CD4-positive, alpha-beta T cell treated with Interleukin-15 for 1 hour (primary cell): ENCODE data around the gene RASL10B.
"Not testable (repeated sequence)": the region's sequence is repeated elsewhere in the genome, so short reads cannot be mapped to it uniquely, and the experiment has no call there.

Experiments
- DNase-seq: peaks from one replicate; pipeline ENCODE4 v3.0.0-alpha.2; 2020

RASL10B gene, protein sequence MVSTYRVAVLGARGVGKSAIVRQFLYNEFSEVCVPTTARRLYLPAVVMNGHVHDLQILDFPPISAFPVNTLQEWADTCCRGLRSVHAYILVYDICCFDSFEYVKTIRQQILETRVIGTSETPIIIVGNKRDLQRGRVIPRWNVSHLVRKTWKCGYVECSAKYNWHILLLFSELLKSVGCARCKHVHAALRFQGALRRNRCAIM

DNA sequence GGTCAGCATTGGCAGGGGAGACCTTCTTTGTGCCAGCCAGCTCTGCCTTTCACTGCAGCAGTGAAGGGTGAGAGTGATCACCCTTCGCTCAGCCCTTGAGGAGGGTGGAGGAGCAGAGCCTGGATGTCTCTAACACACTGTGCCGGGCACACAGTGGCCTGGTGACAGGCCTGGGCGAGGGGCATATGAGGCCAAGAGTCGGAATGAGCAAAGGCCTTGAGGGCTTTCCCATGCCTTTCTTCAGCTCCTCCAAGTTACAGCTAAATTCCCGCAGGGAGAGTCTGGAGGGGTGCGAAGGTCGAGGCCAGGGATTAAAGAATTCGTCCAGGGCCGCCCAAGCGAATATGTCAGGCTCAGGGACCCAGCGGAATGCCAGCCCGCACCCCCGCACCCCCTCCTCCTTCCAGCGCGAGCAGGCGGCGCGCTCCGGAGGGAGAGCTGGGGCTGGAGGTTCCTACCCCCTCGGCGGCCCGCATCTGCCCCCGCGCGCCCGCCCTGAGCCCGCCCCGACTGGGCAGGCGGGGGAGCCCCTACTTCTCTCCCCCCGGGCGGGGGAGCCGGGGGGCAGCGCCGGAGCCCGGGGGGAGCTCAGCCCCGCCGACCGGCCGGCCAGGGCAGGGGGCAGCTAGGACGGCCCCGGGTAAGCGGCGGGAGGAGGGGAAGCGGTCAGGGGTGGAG is at the start of gene RASL10B:
Gene RASL10B (plus strand): TSS at position 401 of the 678 bp plus-strand sequence. CDS start 3,546 bp downstream, outside the sequence.
- DNase-seq, result no peak

DNA sequence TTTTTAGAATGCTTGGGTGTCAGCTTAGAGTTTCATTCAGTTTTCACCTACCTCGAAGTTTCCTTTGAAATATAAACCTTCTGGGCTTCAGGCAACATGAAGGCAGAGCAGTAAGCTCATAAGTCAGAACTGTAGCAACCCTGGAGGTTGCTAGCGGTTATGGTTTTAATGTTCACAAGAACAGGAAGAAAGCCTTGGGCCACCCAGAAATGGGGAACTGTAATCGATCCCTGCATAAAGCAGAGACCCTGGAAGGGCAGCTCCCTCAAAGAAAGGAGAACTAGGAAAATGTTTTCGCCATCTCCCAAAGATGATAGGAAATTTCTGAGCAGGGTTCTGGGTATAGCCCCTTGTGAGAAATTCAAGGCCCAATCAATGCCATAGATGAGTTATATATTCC is 47.8 kb upstream of the RASL10B start:
- no peak for DNase-seq

DNA sequence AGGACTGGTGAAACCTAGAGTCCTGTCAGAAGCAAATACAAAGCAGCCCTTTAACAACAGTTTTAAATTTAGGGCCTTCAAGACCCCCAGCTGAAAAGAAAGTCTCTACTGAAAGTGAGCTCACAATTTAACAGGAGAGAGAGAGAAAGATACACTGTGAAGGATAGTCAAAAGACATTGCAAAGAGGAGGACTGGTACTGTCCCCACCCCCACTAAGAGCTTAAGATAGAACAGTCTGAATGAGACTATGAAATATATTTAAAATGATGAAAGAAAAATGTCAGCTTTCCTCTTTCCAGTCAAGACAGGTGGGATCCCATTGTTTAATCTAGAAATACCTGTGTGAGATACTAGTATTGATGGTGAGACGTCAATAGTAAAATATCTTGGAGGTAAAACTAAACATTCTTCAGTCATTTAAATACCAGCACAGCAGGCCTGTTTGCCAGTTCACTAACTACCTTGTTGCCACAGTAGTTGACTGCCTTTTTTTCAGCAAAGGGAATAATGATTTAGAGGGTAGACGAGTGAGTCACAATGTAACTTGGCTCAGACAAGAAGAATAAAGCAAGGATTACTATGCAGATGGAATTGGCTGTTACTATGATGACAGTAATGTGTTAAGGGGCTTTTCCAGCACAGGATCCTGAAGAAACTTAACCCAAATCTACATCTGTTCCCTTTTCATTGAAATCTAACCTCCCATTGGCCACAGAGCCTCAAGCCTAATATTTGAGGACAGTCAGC is 47.2 kb upstream of the RASL10B start:
- DNase-seq, result no peak

DNA sequence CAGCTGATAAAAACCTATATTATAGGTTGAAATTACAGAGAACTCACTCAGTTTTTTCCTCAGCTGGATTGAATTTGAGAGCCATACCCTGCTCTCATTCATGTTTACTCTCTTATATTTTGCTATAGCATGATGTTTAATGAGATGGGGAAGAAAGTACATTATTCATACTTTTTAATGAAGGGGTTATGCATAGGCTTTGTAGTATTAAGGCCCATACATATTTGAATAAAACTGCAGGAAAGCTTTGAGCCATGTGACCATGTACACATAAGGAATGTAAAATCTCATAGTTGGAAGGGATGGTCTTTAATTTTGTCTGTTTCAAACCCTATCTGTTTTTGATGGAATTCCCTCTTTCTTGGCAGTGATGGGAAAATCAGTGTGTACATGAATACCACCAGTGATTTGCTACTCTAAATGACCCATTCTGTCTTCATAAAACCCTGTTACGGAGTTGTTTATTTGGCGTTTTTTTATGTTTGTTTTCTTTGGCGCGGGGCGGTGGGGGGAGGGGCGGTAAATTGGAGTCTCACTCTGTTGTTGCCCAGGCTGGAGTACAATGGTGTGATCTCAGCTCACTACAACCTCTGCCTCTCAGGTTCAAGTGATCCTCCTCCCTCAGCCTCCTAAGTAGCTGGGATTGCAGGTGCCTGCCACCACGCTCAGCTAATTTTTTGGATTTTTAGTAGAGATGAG is 38.8 kb upstream of the RASL10B start:
- no peak for DNase-seq

DNA sequence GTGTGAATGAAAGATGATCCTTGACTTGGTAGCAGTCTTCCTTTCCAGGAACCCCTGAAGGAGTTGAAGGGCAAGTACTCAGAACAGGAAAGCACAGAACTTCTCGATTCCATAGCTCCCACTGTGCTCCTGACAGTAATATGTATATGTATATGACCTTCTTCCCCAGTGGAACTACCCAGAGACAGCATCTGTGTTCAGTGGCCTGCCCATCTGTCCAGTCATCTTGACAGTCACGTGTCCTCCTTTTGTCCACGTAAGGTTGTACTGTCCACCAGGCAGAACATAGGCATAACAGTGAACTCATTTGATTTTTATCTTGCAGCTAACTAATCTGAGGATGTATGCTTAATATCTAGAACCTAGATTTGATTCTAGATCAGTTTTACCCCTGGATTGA is 37.8 kb upstream of the RASL10B start:
- DNase-seq, result no peak

DNA sequence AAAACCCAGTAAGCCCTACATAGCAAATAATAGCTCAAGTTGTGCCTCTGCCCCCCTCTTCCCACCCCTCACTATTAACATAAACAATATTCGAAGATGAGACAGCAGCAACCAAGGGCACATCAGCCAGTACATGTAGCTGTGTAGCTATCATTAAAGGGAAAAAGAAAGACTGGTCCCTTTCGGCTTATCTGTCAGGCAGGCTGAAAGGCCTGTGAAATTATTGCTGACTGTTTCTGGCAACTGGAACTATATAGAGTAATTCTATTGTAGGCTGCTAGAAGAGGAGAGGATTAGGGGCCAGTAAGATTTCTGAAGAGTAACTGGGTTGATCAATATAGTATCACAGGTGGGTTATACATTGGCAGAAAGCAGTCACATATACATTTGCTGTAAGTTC is 36.5 kb upstream of the RASL10B start:
- DNase-seq, result no peak

DNA sequence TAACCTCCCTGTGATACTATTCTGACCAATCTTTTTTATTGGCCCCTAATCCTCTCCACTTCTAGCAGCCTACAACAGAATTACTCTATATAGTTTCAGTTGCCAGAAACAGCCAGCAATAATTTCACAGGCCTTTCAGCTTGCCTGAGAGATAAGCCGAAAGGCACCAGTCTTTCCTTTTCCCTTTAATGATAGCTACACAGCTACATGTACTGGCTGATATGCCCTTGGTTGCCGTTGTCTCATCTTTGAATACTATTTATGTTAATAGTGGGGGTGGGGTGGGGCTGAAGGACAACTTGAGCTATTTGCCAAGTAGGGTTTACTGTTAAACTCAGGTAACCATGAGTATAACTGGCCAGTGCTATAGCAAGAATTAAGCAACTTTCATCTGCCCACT is 35.8 kb upstream of the RASL10B start:
- no peak for DNase-seq

DNA sequence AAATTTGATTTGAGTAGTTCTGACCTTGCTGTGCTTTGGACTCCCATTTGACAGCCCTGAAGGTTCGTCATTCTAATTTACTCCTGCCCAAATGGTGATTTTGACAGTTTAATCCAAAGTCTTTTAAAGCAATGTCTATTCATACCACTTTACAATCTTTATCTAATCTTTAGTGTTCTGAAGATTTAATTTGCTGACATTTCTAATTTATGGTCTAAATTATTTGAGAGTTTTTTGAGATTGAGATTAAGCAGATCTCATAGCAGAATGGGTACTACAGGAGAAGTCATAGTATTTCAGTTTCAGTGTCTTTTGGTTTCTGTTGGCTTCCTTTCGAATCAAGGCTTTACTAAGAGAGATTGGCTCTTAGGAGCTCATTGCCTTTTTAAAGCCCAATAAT is 32.6 kb upstream of the RASL10B start:
- no peak for DNase-seq

DNA sequence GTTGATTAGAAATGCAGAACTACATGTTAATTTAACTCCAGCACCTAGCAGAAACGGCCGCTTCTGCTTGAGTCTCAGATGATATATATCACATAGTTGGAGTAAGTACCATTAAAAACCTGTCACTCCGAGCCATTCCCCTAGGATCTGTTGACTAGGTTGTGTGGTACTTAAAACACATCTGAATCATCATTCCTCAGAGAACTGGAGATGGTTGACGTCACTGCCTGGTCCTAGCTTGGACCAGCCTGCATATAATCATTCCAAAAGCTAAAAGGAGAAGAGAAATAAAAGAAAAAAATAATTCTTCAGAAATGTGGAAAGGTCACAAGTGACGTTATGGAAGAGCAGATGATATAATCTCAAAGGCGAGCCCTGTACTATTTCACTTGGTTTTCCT is 31.3 kb upstream of the RASL10B start:
- no peak for DNase-seq

DNA sequence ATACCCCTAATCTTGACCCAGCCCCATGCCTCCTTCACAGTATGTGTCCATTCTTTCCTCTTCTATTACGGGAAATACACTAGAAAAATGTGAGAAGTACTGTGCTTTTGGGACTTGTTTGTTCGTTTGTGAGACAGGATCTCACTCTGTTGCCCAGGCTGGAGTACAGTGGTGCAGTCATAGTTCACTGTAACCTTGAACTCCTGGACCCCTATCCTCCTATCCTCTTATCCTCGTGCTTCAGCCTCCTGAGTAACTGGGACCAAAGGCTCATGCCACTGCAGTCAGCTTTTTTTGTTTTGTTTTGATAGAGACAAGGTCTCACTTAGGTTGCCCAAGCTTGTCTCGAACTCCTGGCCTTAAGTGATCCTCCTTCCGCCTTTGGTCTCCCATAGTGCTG is 29.9 kb upstream of the RASL10B start:
- no peak for DNase-seq

DNA sequence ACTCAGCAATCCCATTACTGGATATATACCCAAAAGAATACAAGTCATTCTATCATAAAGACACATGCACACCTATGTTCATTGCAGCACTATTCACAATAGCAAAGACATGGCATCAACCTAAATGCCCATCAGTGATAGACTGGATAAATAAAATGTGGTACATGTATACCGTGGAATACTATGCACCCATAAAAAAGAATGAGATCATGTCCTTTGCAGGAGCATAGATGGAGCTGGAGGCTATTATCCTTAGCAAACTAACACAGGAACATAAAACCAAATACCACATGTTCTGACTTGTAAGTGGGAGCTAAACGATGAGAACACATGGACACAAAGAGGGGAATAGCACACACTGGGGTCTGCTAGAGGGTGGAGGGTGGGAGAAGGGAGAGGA is 28.1 kb upstream of the RASL10B start:
- DNase-seq, result not testable (repeated sequence)

DNA sequence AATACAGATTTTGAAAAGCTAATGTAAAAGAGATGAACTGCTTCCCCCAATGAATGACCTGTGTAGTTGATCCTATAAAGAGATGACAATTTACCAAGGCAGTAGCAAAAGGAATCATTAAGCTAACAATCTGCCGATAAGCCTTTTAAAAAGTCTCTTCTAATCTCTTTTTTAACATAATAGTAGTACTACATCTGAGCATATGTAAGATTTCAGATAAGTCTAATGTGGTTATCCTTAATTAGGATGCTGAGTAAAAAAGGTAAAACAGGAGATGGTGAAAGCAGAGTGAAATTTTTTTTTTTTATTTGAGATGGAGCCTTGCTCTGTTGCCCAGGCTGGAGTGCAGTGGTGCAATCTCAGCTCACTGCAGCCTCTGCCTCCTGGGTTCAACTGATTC is 26.2 kb upstream of the RASL10B start:
- no peak for DNase-seq

DNA sequence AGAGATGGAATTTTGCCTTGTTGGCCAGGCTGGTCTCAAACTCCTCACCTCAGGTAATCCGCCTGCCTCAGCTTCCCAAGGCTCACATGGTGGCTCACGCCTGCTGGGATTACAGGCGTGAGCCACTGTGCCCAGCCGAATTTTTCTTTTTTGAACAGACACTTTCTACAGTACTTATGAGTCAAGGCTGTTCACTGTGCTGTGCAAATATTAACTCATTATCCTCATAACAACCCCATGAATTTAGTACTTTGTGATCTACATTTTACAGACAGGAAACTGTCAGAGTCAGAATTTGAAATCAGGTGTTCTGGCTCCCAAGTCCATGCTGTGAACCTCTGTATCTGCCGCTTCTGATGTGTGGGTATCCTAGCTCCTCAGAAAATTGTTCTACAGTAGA is 25.7 kb upstream of the RASL10B start:
- no peak for DNase-seq

DNA sequence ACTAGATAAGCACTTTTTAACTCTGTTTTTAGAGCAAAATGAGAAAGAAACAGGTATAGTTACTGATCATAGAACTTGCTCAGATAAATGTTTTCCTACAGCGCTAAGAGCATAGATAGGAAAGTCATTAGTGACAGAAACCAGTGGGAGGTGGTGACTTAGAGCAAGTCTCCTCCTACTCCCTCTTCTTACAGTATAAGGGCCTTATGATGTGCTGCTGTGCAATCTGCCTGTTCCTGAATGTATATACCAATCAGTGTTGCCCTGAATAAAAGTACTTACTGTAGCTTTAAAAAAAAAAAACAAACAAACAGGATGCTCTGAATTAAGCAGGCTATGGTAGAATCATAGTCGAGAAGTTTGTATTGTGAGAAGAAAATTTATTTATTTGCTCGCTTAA is 23.3 kb upstream of the RASL10B start:
- DNase-seq, result no peak

DNA sequence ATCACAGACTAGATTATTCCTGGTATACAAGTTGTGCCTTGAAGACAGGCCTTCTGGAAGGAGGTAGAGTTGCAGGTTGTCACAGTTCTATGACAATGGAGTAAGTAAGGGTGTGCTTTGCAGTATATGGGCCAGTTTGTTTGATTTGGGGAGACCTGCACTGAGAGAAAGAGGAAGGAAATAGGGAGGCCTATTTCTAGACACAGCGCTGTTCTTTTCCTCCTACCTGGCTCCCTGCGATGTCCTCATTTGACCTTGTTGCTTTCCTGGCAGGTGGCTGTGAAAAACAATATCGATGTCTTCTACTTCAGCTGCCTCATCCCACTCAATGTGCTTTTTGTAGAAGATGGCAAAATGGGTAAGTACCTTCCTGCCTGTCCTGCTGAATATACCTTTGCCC is 22.5 kb upstream of the RASL10B start:
- DNase-seq, result no peak

DNA sequence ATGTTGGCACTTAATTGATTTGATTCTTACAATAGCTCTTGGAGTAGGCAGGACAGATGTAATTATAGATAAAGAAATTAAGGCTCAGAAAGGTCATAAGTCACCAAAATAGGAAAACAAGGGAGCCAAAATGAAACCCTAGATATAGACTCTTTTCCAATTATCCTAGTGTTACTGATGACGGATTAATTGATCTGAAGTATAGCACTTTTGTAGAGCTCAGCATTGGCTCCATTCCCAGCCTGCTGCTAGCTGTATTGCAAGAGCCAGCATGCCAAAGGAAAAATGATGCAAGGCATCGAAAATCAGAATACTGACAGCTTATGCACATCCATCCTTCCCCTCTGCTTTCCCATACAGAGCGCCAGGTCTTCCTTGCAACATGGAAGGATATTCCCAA is 21.6 kb upstream of the RASL10B start:
- DNase-seq, result no peak

DNA sequence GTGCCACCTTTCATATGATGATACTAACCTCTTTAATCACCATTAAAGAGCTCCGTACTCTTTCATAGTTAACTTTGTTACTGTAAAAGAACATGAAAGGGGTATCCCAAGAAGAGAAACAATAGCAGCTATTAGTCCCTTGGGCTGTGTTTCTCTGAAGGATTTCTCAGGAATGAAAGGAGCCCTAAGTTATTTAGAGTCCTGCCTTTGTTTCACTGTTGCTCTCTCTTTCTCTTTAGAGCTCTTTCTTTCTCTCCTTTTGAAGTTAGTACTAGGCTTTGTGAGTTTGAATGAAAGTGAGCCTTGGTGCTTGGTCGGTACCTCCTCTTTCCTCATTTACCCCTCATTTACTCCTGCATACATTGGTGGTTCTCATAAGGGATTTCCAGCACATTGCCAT is 20.5 kb upstream of the RASL10B start:
- DNase-seq, result no peak

DNA sequence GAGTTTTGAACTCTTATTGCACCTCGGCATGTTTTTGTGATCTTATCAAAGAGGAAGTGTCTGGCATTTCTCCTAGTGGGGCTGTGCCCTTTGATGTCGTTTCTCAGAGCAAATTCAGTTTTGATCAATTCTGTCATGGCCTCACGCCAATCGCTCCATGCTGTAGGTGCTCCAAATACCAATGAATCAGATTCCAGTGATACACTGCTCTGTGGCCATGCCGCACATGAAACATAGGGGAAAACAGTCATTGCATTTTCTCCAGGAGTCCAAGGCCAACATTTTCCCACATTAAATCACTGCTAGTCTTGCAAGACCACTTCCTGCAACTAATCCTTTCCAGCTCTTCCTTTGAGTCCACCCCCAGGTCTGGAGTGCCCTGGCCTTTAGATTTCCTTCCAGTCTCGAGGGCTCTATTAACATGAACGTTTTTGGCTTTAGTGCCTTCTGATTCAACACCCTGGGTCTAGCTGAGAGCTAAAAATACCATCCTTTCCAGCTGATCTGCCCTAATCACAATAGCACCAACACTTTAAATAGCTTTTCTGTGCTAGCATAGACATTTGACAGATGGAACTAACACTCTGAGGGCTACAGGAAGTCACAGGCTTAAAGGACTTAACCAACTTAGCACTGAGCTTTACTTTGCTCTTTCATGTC is 18.2 kb upstream of the RASL10B start:
- no peak for DNase-seq

DNA sequence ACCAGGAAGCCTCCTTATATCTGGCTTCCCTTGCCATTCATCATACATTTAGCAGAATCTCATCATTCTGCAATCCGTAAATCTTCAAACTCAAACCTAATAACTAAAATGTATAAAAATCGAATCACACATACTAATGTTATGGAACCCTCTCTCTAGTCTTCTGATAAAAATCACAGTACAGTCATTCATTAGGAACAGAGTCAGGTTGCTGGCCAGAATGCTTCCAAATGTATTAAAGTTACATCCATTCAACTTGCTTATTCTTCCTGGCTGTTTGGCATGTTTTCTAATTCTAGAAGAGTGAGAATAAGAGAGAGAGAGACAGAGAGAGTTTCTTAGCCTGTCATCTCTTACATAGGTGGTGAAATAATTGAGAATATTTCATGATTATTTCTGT is 16.5 kb upstream of the RASL10B start:
- no peak for DNase-seq

DNA sequence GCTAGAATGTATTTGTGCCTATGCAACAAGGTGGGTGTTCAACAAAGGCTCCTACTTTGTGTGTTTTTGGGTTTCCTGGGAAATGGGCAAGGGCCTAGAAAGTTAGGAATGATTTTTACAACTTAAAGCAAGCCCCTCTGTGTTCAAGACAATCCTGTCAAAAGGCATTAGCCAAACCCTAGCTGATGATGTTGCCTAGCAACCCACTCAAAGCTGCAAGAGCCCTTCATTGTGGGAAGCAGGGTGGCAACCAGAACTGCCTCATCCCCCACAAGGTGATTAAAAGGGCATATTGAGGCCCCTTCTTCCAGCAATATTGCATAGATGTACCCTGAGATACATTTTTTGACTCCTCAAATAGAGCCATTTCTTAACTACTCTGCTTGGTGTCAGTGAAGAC is 16.0 kb upstream of the RASL10B start:
- no peak for DNase-seq

DNA sequence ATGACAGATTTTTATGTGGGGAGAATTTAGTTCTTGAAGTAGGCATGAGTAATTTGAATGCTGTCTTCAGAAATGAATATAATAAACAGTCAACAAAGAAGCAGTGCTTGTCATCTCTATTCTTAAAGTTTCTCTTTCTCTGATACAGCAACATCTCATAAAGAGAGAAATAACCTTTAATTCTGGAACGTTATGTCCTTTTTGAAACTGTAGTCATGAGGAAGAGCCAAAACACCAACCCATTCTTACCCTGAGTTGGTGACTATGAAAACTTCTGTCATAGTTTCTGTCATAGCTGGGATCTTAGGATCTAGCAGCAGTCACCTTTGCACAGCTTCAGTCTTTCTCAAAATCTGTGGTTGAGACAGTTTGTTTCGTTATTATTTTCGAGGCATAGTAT is 15.3 kb upstream of the RASL10B start:
- DNase-seq, result no peak

DNA sequence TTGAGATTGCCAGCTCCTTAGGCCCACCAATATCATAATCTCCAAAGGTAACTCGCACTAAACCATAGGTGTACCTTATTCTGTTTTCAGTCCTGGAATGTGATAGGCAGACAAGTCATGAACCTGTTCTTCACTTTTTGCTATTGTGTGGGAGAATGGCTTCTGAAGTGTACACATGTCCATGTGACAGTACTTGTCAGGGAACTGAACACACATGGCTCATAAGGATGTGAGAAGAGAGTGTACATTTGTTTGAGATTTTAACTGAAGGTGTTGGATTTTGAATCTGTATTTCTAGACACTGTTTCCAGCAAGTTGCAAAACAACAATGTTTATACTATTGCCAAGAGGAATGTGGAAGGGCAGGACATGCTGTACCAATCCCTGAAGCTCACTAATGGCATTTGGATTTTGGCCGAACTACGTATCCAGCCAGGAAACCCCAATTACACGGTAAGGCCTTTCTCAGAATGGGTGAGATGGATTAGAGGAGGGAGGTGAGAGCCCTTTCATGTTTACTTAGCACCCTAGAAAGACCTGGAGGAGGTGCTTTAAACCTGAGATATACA is 14.5 kb upstream of the RASL10B start:
- no peak for DNase-seq

DNA sequence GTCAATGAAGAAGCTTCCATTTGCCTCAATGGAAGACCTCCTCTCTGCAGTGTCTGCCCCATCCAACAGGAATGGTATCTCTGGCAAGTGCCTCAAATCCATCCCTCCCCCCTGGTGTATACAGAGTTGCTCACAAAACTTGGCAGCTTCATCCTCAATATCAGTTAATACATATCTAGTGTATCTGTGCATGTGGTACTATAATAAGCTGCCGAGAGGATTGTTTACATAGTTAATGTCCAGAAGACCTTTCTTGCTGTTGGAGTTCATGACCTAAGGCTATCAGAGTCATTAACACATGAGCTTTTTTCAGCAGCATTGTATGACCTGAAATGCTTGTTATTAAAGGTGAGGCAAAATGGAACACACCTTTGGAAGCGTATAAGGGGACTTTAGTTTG is 14.0 kb upstream of the RASL10B start:
- no peak for DNase-seq
